ENCODE data around the gene RAB40AL.
"Not testable (repeated sequence)": the region's sequence is repeated elsewhere in the genome, so short reads cannot be mapped to it uniquely, and the experiment has no call there.

RAB40AL gene, protein sequence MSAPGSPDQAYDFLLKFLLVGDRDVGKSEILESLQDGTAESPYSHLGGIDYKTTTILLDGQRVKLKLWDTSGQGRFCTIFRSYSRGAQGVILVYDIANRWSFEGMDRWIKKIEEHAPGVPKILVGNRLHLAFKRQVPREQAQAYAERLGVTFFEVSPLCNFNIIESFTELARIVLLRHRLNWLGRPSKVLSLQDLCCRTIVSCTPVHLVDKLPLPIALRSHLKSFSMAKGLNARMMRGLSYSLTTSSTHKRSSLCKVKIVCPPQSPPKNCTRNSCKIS

DNA sequence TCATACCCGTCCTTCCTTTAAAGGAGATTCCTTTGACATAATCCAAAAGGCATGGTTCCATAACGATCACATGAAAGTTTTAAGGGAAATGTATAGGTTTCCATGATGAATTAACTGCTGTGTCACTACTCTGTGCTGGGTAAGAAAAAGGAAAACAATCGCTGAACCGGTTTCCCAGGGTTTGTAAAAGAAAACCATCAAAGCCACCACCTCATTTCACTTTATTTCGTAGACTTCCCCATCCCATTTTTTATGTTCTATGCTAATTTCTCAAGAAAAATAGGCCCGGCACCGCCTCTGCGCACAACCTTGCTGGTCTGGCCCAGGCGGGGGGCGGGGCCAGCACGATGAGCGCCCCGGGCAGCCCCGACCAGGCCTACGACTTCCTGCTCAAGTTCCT is at the start of gene RAB40AL:
Gene RAB40AL (plus strand): TSS at position 301 of the 400 bp plus-strand sequence. CDS start 47 bp downstream, at position 348.
- not testable (repeated sequence) for DNase-seq (ENCODE audit: low spot score)

DNA sequence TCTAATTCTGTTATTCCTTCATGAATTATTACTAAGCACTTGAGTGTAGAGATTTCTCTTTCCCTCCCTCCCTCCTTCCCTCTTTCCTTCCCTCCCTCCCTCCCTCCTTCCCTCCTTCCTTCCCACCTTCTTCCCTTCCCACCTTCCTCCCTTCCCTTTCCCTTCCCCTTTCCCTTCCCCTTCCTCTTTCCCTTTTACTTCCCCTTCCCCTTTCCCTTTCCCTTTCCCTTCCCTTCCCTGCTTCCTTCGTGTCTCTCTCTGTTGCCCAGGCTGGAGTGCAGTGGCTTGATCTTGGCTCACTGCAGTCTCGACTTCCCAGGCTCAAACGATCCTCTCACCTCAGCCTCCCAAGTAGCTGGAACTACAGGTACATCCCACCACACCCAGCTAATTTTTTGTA is 49.4 kb upstream of the RAB40AL start:
- DNase-seq (ENCODE audit: low spot score): no peak

DNA sequence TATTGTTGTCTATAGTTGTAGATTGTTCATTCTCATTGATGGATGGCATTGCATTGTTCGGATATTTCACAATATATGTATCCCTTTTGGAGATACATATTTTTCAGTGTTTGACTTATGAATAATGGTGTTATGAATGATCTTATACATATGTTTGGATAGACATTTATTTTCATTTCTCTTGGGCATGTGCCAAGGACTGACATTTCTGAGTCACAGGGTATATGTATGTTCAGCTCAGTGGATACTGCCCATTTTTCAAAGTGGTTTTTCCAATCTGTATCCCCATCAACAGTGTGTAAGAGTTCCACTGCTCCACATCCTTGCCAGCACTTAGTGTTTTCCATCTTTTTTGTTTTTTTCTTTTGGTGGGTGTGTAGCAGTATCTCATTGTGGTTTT is 45.0 kb upstream of the RAB40AL start:
- DNase-seq (ENCODE audit: low spot score): no peak

DNA sequence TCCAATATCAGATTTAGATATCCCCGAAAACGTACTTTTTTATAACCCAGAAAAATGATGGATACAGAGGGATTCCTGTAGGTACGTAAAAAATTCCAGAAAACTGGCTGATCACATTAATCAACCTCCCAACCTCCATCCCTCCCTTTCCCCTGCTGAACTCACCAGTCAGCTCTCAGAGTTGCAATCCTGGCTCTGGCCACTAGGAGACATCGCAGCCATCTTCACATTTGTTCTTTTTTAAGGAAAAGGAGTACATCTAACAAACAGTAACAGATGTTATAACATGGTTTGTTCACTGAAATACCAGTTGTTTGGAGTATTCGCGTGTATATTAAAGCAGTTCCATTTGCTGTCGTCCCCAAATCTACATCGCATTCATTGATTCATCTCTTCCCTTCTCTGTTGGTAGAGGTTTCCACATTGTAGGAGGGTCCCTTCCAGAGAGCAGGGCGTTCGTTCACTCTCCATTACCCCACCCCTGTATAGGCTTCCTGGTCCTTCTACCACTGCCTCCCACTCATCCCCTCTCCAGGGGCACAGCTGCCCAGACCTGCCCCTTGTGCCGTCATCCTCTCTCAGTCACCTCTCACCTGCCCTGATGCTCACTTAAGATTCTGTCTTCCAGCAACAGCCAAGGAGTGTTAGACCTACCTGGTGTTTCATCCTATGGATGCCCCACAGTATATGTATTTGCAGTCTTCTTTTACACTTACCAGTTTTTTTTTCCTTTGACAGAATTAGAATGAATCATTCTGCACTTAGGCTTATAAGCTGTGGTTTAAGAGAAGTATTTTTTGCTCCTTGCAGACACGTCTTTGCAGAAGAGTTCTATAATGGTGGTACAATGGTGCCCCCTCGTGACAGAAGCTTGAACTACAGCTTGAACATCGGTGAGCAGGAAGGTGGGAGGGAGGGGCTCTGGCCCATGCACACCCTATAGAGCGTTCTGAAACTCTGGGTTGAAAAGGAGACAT is 36.8 kb upstream of the RAB40AL start:
- DNase-seq (ENCODE audit: low spot score): peak; percentile 62

DNA sequence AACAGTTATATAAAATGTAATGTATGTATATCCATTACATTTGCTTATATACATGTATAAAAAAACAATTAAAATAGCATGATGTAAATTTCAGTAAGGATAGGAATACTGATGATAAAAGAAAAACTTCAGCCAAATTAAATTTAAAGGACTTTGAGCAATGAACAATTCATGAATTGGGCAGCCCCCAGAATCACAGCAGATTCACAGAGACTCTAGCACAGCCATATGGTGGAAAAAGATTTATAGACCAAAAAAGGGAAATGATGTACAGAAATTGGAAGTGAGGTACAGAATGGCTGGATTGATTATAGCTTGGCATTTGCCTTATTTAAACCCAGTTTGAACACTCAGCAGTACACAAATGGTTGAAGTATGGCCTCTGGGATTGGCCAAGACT is 34.7 kb upstream of the RAB40AL start:
- DNase-seq (ENCODE audit: low spot score): no peak

DNA sequence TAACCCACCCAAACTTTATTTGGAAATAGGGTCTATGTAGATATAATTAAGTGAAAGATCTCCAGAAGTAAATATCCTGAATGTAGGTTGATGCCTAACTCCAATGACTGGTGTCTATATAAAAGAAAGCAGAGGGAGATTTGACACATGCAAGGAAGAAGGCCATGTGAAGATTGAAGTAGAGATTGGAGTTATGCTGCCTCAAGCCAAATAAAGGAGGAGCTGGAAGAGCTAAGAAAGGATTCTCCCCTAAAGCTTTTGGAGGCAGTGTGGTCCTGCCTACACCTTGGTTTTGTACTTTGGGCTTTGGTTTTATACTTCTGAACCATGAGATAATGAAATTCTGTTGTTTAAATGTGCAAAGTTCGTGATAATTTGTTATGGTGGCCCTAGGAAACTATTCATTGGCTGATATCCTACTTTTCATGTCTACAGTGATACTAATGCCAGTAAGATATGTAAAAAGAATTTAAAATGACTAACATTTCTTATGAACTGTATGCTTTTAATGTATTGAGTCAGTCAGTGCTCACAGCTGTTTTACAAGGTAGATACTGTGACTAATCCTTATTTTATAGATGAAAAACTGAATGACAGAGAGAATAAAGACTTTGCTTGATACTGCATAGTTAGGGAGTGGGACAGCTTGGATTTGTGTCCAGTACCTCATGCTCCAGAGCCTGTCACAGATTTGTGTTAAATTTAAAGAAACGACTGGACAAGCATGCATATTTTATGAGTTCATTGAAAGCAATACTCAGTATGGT is 5.9 kb upstream of the RAB40AL start:
- DNase-seq (ENCODE audit: low spot score): no peak

DNA sequence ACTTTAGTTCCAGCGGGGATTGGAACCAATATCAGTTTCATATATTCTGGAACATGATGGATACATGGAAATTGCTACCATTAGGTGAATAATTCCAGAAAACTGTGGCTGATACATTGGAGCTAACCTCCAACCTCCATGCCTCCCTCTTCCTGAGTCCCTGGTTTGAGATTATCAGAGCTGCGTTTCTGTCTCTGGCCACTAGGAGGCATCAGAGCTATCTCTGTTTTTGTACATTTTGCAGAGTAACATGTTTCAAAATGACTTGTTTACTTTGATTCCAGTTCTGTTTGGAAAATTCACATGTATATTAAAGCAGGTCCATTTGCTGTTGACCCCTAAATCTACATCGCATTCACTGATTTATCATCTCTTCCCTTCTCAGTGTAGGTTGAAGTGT is 2.4 kb upstream of the RAB40AL start:
- DNase-seq (ENCODE audit: low spot score): peak; percentile 44

DNA sequence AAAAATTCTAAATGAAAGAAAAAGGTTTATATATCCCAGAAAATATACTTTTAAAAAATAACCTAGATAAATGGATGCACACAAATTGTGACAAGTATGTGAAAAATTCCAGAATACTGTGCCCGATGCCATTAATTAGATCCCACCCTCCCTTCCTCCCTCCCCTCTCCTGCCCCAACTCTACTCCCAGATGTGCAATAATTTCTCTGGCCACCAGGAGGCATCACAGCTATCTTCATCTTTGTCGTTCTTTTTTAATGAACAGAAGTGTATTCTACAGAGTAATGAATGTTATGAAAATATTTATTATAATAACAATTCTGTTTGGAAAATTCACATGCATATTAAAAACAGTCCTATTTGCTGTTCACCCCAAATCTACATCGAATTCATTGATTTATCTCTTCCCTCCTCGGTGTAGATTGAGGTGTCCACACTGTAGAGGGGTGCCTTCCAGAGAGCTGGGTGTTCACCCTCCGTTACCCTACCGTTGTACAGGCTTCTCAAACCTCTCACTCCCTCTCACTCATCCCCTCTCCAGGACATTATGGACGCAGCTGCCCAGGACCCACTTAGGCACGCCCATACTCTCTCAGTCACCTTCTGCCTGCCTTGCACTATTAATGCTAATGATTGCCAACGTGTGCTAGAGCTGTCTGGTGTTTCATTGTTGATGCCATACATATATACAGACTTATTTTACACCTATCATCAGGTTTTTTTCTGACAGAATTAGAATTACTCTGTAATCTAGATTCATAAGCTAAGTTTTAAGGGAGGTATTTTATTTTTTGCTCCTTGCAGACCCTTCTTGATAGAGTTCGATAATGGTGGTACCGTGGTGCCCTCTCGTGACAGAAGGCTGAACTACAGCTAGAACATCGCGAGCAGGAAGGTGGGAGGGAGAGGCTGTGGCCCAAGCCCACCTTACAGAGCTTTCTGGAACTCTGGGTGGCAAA is 14.1 kb downstream of the RAB40AL start:
- DNase-seq (ENCODE audit: low spot score): peak; percentile 59

DNA sequence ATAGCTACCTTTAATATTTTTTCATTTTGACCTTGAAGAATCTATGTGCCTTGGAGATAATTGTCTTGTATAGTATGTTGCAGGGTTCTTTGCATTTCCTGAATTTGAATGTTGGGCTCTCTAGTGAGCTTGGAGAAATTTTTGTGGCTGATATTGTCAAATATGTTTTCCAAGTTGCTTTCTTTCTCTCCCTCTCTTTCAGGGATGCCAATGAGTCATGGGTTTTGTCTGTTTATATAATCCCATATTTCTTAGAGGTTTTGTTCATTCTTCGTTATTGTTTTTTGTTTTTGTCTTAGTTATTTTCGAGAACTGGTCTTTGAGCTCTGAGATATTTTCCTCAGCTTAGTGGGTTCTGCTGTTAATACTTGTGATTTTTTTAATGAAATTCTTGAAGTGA is 20.7 kb downstream of the RAB40AL start:
- no peak for DNase-seq (ENCODE audit: low spot score)

DNA sequence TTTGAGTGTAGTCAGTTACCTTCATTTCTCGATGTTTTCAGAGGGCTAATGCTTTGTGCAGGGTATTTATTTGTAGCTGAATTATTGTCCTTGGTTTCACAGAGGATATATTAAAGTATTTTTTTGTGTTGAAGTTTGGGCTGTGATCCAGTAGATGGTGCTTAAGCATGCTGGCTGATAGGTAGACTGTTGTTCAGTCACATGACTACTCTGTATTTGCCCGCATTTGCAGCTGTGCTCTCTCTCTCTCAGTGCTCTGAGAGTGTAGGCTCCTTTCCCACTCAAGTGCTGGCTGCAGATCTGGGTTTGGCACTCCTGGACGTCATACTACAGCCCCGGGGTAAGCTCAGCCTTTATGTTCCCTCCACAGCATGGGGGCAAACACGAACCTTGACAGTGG is 21.7 kb downstream of the RAB40AL start:
- no peak for DNase-seq (ENCODE audit: low spot score)

DNA sequence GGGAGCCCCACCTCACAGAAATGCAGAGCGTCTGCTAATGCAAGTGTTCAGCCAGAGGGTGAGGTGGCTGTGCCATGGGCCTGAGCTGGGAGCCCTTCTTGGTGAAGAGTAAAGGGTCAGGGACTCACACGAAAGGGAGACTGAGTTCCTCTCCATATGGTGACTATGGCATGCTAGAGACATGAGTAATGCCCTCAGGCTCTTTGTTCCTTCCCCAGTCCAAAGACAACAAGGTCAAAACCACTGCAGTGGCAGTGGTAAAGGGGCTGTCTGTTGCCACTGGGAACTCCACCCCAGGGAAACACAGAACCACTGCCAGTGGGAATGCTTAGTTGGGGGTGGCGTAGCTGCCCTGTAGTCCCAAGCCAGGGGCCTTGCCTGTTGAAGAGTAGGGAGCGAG is 22.4 kb downstream of the RAB40AL start:
- no peak for DNase-seq (ENCODE audit: low spot score)

DNA sequence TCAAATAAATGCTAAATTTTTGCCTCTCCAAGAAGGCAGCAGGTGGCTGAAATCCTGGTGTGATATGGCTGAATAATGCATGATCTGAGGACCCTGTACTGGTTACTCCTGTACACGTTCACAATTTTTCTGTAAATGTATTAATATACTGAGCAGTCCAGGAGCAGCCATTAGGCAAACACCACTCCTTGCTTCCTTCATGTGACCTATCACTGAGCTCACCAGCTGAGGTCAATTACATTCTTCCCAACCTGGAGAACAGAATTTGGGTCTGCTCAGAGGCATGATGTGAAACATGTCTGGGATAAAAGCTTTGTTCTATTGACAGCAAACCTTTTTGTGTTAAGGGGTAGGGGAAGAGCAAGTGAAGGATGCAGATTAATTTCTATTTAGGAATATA is 26.9 kb downstream of the RAB40AL start:
- no peak for DNase-seq (ENCODE audit: low spot score)

DNA sequence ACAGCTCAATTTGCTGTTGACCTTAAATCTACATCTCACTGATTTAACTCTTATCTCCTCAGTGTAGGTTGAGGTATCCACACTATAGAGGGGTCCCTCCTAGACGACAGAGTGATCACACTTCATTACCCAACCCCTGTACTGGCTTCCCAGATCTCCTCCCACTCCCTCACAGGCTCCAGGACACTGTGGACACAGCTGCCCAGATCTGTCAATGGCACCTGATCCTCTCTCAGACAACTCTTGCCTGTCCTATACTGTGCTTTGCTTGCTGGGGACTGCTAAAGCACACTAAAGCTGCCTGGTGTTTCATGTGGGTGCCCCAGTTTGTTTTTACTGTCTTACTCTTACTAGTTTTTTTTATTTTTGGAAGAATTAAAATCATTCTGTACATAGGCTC is 27.9 kb downstream of the RAB40AL start:
- DNase-seq (ENCODE audit: low spot score): no peak

DNA sequence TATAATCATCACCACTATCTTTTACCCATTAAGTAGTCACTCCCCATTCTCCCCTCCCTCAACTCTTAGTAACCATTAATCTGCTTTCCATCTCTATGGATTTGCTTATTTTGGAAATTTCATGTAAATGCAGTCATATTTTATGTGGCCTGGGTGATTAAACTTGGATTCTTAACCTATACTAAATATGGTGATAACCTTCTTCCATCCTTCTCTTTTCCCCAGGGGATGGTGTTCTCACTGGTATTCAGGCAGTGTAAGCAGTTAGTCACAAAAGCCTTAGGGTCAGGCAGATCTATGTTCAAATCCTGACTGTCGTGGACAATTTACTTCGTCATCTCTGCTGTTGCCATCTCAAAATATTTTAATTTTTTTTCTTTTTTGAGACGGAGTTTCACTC is 29.6 kb downstream of the RAB40AL start:
- DNase-seq (ENCODE audit: low spot score): no peak

DNA sequence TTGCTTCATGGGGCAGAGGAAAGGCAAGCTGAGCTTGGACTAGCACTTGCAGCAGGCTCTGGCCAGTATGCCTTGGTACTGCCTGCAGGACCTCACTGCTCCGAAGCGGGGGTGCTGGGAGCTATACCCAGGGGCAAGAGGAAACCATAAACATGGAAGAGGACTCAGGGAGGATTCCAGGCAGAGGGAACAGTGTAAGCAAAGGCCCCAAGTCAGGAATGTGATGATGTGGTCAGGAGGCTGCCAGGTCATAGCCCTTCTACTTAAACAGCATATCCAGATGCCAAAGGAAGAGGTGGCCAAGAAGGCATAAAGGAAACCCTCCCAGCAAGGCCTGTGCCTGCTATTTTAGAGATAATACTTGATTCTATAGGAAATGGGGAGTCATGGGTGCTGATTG is 31.1 kb downstream of the RAB40AL start:
- no peak for DNase-seq (ENCODE audit: low spot score)

DNA sequence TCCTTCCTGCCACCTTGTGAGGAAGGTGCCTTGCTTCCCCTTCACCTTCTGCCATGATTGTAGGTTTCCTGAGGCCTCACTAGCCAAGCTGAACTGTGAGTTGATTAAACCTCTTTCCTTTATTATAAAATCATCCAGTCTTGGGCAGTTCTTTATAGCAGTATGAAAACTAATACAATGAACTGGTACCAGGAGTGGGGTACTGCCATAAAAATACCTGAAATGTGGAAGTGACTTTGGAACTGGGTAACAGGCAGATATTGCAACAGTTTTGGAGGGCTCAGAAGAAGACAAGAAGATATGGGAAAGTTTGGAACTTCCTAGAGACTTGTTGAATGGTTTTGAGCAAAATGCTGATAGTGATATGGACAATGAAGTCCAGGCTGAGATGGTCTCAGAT is 34.5 kb downstream of the RAB40AL start:
- not testable (repeated sequence) for DNase-seq (ENCODE audit: low spot score)

DNA sequence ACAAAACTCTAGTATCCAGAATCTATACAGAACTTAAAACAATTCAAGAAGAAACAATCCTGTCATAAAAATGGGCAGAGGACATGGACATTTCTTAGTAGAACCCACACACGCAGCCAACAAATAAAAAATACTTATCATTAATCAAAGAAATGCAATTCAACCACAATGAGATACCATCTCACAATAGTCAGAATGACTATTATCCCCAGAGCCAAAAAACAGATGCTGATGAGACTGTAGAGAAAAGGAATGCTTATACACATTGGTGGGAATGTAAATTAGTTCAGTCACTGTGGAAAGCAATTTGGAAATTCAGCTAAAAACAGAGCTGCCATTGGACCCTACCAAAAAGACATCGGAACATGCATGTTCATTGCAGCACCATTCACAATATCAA is 37.9 kb downstream of the RAB40AL start:
- DNase-seq (ENCODE audit: low spot score): no peak

DNA sequence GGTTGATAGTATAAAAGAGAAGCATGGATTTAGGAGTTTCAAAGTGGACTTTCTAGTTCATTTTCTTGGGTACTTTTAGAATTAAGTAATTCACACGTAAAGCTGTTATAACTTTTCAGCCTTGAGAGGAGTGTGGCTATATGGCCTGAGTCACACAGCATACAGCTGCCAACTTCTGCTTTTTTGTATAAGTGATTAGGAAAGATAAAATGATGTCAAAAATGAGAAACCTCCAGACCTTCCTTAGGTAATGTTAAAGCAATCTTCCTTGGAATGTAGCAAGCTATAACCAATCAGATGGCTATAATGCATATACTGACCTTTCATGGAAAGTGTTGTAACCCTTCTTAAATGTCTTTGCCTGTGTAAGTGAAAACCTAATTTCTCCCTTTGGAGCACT is 39.2 kb downstream of the RAB40AL start:
- DNase-seq (ENCODE audit: low spot score): no peak

DNA sequence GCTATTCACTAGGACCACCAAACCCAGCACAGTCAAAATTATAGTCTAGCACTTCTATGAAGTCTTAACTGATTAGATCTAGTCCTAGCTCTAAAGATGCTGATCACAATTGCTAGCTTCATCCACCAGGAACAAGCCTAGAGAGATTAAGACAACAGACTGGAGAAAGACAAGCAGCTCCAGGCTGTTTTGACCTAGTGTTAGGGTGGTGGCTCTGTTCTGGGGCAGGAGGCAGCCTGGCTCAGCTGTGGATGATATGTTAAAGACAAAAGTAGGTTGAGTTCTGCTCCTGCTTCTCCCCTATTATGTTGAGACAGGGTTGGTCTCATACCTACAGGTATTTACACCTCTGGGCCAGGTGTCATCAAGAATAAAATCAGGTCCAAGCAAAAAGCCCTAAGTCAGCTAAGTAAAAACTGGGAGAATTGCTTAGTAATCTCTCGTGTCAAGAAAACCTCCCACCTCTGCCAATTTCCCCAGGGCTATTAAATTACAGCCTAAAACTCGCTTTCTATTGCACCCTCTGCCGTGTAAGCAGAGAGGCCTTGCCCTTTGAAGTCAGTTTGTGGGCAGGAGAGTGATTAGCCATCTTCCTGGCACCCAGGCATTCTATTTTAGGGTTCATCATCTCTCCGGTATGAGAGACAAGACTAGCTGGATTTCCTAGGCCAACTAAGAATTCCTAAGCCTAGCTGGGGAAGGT is 39.9 kb downstream of the RAB40AL start:
- DNase-seq (ENCODE audit: low spot score): no peak

DNA sequence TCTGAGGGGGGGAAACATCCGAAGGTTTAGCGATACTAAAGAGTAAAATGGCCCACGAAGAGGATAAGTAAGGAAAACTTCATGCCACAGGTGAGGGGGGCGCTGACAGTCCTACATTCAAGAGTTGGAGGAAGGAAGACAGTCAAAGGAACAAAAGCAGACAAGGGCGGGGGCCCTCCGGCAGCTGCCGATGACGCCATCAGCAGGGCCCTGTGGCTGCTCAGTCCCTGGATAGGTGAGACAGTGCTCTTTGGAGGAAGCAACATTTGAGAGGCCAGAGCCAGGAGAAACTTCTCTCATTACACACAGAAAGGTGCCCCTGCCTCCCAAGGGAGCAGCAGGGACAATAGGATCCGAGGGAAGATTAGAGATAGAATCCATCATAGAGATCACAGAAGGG is 41.5 kb downstream of the RAB40AL start:
- DNase-seq (ENCODE audit: low spot score): no peak

DNA sequence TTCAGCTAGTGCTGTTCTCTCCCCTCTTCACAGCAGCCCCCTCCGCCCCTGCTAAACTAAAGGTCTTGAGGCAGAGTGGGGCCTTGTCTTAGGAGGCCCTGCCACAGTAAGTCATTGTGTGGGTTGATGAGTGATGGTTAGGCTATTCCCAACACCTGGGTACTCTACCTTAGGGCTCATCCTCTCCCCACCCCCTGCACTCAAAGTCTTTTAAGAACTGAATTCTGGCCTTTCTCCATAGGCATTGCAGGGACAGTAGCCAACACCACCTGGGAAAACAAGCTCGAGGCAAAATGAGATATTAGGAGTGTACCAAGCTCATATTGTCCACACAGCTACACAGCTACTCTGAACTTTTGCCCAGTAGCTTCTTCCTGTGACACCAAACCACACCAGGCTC is 42.5 kb downstream of the RAB40AL start:
- no peak for DNase-seq (ENCODE audit: low spot score)
